Activated T-cell treated with anti-CD3 and anti-CD28 coated beads, Interleukin-2, amount 50 U/mL, for 24 hours (primary cell): ENCODE measurements around the gene ARFGEF2.
"Not testable (repeated sequence)": the region's sequence is repeated elsewhere in the genome, so short reads cannot be mapped to it uniquely, and the experiment has no call there.

Experiments
- DNase-seq: peaks from one replicate; pipeline ENCODE4 v3.0.0-alpha.2; 2020
- H3K27ac Mint-ChIP-seq: 2 replicates; pipeline ENCODE4 v1.8.0; 2020; ENCODE audit warnings: mild to moderate bottlenecking, mixed read lengths
- H3K27me3 Mint-ChIP-seq: 2 replicates; pipeline ENCODE4 v1.8.0; 2020; ENCODE audit warnings: mixed read lengths
- H3K36me3 Mint-ChIP-seq: 2 replicates; pipeline ENCODE4 v1.8.0; 2020; ENCODE audit warnings: low read depth, mixed read lengths
- H3K4me1 Mint-ChIP-seq: 2 replicates; pipeline ENCODE4 v1.8.0; 2020; ENCODE audit warnings: low read depth, mixed read lengths
- H3K4me3 Mint-ChIP-seq: 2 replicates; pipeline ENCODE4 v1.8.0; 2020; ENCODE audit warnings: mild to moderate bottlenecking, moderate library complexity, mixed read lengths
- H3K9me3 Mint-ChIP-seq: 2 replicates; pipeline ENCODE4 v1.8.0; 2020; ENCODE audit warnings: mixed read lengths

The ARFGEF2 gene

GRCh38 chr20:48965189-48965910, 43.8 kb downstream of the ARFGEF2 start:
- peak overlapping the region; percentile 34 for H3K27ac Mint-ChIP-seq
- peaks cover 1% of the 10 kb centered on the region for H3K4me1 Mint-ChIP-seq
- H3K36me3 Mint-ChIP-seq = peaks cover 72% of the 10 kb centered on the region
- H3K9me3 Mint-ChIP-seq = no peaks in the 10 kb centered on the region
- no peak for DNase-seq
- no peaks in the 10 kb centered on the region for H3K27me3 Mint-ChIP-seq
- H3K4me3 Mint-ChIP-seq = no peak overlapping the region

- Mint-ChIP-seq H3K27ac (no peak overlapping the region), H3K4me1 (no peaks in the 10 kb centered on the region), H3K4me3 (no peak overlapping the region), H3K27me3 (no peaks in the 10 kb centered on the region), H3K9me3 (no peaks in the 10 kb centered on the region), H3K36me3 (peaks cover 83% of the 10 kb centered on the region)
- no peak for DNase-seq
Observed at GRCh38 chr20:48970681-48971365, 49.3 kb downstream of the ARFGEF2 start.

DNA sequence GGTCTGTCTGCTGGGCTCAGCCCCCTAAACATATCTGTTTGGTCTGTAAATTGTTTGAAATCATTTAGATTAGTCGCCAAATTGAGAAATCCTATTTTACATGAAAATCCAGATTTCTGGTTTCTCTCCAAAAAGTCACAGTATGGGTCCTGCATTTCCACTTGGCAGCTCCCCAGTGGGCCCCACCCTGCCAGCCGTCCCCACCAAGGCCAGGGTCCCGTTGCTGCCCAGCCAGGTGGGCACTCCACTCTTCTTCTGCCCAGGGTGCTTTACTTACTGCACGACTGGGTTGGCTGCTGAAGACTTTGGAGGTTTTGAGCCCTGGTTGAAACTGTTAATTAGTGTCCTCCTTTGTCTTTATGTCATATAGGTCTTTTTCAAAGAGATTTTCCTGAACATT, 50.4 kb downstream of the ARFGEF2 start:
- DNase-seq = no peak
- Mint-ChIP-seq H3K9me3 (no peaks in the 10 kb centered on the region), H3K27me3 (no peaks in the 10 kb centered on the region), H3K4me1 (no peaks in the 10 kb centered on the region), H3K27ac (no peak overlapping the region), H3K4me3 (no peak overlapping the region), H3K36me3 (peaks cover 82% of the 10 kb centered on the region)

- Mint-ChIP-seq H3K36me3 (peaks cover 83% of the 10 kb centered on the region), H3K4me3 (no peak overlapping the region), H3K4me1 (no peaks in the 10 kb centered on the region), H3K27ac (no peak overlapping the region), H3K27me3 (no peaks in the 10 kb centered on the region), H3K9me3 (no peaks in the 10 kb centered on the region)
- DNase-seq = no peak
Observed at GRCh38 chr20:48972816-48973215, 51.3 kb downstream of the ARFGEF2 start.

- H3K4me1 Mint-ChIP-seq = peaks cover 3% of the 10 kb centered on the region
- H3K4me3 Mint-ChIP-seq = no peak overlapping the region
- peaks cover 90% of the 10 kb centered on the region for H3K36me3 Mint-ChIP-seq
- no peak for DNase-seq
- H3K27ac Mint-ChIP-seq = no peak overlapping the region
- no peaks in the 10 kb centered on the region for H3K27me3 Mint-ChIP-seq
- no peaks in the 10 kb centered on the region for H3K9me3 Mint-ChIP-seq
Observed at GRCh38 chr20:48975955-48976354, 54.4 kb downstream of the ARFGEF2 start.

- H3K27me3 Mint-ChIP-seq, H3K4me1 Mint-ChIP-seq, H3K4me3 Mint-ChIP-seq, DNase-seq, H3K9me3 Mint-ChIP-seq: not testable (repeated sequence)
- Mint-ChIP-seq H3K27ac (peak overlapping the region; percentile 24), H3K36me3 (peaks cover 99% of the 10 kb centered on the region)
Observed at GRCh38 chr20:48979980-48980379, 58.5 kb downstream of the ARFGEF2 start.

DNA sequence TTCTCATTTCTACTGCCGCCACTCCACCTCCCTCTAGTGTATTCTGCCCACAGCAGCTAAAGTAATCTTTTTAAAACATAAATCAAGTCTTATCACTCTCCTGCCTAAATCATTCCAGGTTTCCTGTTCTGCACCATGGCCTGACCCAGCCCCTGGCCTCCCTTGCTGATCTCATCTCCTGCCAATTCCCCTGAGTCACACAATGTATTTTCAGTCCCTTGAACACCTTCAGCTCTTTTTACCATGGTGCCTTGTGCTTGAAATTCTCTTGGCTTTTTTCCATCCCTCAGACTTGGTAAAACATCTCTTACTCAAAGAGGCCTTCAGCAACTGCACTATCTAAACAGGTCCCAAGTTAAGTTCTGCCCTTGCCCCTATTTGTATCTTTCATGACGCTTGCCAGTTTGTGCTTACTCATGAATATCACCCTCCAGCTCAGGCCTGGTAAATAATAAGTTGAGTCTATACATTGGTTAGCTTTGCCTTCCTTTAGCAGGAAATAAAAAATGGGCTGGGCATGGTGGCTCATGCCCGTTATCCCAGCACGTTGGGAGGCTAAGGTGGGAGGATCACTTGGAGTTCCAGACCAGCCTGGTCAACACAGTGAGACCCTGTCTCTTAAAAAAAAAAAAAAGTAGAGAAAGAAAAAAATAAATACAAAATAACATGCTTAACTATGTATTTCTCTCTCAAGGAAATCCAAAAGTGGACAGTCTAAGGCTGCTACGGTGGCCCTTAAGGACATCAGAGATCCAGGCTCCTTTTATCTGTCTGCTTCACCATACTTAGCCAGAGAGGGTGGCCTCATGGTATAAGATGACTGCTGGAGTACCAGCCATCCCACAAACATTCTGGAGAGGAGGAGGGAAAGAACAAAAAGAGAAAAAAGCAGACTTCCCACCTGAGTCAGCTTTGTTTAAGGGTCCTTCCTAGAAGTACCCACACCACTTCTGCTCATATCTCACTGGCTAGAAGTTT, 62.2 kb downstream of the ARFGEF2 start:
- no peak for DNase-seq
- H3K9me3 Mint-ChIP-seq = no peaks in the 10 kb centered on the region
- no peaks in the 10 kb centered on the region for H3K27me3 Mint-ChIP-seq
- H3K4me3 Mint-ChIP-seq = no peak overlapping the region
- H3K27ac Mint-ChIP-seq = peak overlapping the region; percentile 47
- H3K36me3 Mint-ChIP-seq = peaks cover 97% of the 10 kb centered on the region
- H3K4me1 Mint-ChIP-seq = peaks cover 3% of the 10 kb centered on the region

DNA sequence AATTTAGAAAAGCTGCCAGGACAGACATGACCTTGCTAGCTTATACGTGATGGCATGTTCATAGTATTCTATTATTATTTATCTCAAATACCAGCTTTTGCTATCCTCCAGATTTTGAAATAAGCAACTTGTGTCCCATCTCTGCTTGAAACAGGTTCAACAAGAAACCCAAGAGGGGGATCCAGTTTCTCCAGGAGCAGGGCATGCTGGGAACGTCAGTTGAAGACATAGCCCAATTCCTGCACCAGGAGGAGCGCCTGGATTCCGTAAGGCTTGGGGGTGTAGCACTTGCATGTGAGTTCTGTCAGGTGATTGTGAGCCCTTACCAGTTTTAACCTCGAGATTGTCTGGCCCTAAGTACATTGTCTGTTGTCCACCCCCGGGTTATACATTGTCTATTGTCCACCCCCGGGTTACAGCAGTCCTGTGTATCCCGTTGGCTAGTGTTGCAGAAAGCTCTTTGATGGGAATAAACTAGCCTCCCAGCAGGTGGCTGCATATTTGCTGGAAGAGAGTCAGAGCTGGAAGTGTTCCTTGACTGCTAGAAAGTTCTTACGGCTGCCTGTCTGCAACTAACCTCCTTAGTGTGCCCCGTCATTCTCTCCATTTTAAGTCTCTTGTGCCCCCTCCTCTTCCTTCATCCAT, 63.2 kb downstream of the ARFGEF2 start:
- H3K36me3 Mint-ChIP-seq = peaks cover 97% of the 10 kb centered on the region
- H3K4me1 Mint-ChIP-seq = peaks cover 3% of the 10 kb centered on the region
- H3K27ac Mint-ChIP-seq = no peak overlapping the region

DNA sequence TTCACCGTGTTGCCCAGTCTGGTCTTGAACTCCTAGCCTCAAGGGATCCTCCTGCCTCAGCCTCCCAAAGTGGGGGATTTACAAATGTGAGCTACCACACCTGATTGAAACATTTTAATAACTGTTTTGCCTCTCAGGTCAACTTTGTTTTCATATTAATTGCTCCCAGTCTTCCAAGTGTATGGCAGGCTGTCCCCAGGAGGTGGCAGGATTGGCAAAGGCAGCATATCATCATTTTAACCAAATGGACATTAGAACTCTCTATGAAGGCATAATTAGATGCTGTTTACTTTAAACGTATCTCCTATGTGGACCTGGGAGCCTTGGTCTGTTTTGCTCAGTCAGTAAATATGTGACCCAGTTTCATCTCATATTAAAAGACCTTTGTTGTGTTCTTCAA, 65.4 kb downstream of the ARFGEF2 start:
- H3K27ac Mint-ChIP-seq = no peak overlapping the region
- H3K36me3 Mint-ChIP-seq = peaks cover 94% of the 10 kb centered on the region
- H3K4me1 Mint-ChIP-seq = no peaks in the 10 kb centered on the region
- DNase-seq = no peak
- H3K9me3 Mint-ChIP-seq = no peaks in the 10 kb centered on the region
- no peak overlapping the region for H3K4me3 Mint-ChIP-seq
- H3K27me3 Mint-ChIP-seq = no peaks in the 10 kb centered on the region

More for the DNA sequence above, 63.2 kb downstream of the ARFGEF2 start:
- no peaks in the 10 kb centered on the region for H3K9me3 Mint-ChIP-seq
- H3K27me3 Mint-ChIP-seq = no peaks in the 10 kb centered on the region
- DNase-seq = no peak
- H3K4me3 Mint-ChIP-seq = no peak overlapping the region

DNA sequence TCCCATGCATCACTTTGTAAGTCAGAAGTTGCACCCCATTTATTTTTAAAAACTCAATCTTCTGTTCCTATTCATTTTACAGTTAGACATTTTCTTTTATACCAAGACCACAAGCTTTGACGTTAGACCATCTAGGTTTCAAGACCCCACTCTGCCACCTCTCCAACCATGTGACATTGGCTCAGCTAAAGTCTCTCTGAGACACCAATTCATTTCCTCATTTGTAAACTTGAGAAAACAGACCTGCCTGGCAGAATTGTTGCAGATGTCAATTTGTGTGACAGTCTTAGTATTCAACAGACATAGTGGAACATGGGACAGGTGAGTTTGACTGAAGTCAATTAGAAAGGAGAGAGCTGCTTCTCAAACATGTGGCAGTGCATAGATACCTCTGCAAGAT, 69.0 kb downstream of the ARFGEF2 start:
- no peak overlapping the region for H3K27ac Mint-ChIP-seq
- no peak overlapping the region for H3K4me3 Mint-ChIP-seq
- peaks cover 93% of the 10 kb centered on the region for H3K36me3 Mint-ChIP-seq
- no peaks in the 10 kb centered on the region for H3K4me1 Mint-ChIP-seq
- H3K27me3 Mint-ChIP-seq = no peaks in the 10 kb centered on the region
- no peak for DNase-seq
- no peaks in the 10 kb centered on the region for H3K9me3 Mint-ChIP-seq

- H3K27ac Mint-ChIP-seq = peak overlapping the region; percentile 26
- no peaks in the 10 kb centered on the region for H3K27me3 Mint-ChIP-seq
- peaks cover 94% of the 10 kb centered on the region for H3K36me3 Mint-ChIP-seq
- no peak for DNase-seq
- H3K4me1 Mint-ChIP-seq = no peaks in the 10 kb centered on the region
- H3K4me3 Mint-ChIP-seq = no peak overlapping the region
- no peaks in the 10 kb centered on the region for H3K9me3 Mint-ChIP-seq
Observed at GRCh38 chr20:48995589-48995988, 74.1 kb downstream of the ARFGEF2 start.

DNA sequence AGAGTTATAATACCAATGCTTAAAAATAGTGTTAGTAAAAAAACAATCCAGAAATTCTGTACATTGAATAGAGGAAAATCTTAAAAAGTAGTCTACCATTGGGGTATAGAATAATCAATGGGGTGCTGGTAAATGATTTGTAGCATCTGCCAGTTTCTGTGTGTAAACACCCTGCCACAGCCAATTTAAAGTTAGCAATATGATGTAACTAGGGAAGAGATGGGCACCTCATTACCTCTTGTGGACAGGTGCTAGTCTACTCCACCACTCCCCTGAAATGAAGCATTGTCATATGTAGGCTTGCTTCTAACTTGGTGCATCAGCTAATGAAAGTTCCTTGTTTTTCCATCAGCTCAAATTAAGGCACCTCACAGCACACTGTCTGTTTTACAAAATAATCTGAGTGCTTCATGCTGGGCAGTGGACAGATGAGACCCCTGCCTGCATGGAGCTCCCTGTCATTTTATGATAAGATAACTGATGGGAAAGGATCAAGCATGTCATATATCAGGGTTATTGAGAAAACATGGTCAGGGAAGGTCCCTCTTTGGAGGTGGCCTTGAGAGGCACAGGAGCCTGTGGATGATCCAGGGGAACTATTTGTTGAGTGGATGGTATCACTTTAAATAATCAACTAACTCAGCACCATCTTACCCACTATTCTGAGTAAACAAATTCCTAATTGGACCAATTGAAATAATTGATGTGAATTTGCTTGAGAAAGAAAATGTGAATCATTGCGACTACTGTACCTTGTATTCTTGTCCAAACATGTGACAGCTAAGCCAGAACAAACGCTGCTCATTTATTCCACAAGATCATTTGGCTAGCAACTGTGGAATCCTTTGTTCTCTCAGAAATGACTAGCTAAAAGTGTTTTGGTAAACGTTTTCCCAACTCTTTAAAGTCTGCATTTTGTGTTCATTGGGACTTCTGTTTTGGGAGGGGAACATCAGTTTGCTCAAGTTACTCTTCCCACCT, 78.7 kb downstream of the ARFGEF2 start:
- Mint-ChIP-seq H3K27ac (peak overlapping the region; percentile 22), H3K36me3 (peaks cover 79% of the 10 kb centered on the region), H3K9me3 (no peaks in the 10 kb centered on the region), H3K4me3 (no peak overlapping the region), H3K27me3 (no peaks in the 10 kb centered on the region), H3K4me1 (no peaks in the 10 kb centered on the region)
- DNase-seq = no peak

DNA sequence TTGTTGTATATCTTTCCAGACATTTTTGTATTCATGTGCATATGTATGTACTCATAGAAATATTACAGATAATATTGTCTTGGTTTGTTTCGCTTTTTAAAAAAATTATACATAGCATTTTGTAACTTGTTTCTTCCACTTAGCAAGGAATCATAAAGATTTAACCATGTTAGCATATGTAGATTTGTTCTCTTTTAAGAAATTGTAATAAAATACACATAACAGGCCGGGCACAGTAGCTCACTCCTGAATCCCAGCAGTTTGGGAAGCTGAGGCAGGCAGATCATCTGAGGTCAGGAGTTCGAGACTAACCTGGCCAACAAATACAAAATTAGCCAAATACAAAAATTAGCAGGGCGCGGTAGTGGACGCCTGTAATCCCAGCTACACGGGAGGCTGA, 80.2 kb downstream of the ARFGEF2 start:
- no peak overlapping the region for H3K27ac Mint-ChIP-seq
- H3K9me3 Mint-ChIP-seq = no peaks in the 10 kb centered on the region
- peaks cover 76% of the 10 kb centered on the region for H3K36me3 Mint-ChIP-seq
- H3K4me1 Mint-ChIP-seq = no peaks in the 10 kb centered on the region
- H3K27me3 Mint-ChIP-seq = no peaks in the 10 kb centered on the region
- no peak overlapping the region for H3K4me3 Mint-ChIP-seq
- no peak for DNase-seq
